Cardiac fibroblast (primary cell): Measurements from ENCODE around the gene CAMP.

ENCODE experiments used
- DNase-seq, 2 donors: peaks; one replicate each; pipeline versions ENCODE4 v3.0.0 to v3.0.0-alpha.2; 2010; ENCODE audit warnings: low read depth in 2 of 2
- H3K4me3 ChIP-seq, 2 donors: replicated peaks in 1 of 2; 1 replicate in 1 of 2; 2 replicates in 1 of 2; pipeline ENCODE4 v1.5.1; 2011; ENCODE audit warnings: low read depth in 2 of 2, low read length in 2 of 2, mild to moderate bottlenecking in 2 of 2, moderate library complexity in 1 of 2
- CTCF ChIP-seq: IDR thresholded peaks from one replicate; pipeline ENCODE4 v1.5.1; 2011; ENCODE audit warnings: low read depth, mild to moderate bottlenecking, low read length, inconsistent platforms

CAMP gene

GRCh38 chr3:48236531-48236930 lies 13.2 kb downstream of the CAMP start:
- no peak for DNase-seq
- no peak for TF ChIP-seq CTCF
- H3K4me3 ChIP-seq = no peak overlapping the region

GRCh38 chr3:48238531-48239085 lies 15.3 kb downstream of the CAMP start:
- DNase-seq = no peak
- no peak overlapping the region for H3K4me3 ChIP-seq
- no peak for TF ChIP-seq CTCF

GRCh38 chr3:48240000-48240963 lies 17.0 kb downstream of the CAMP start:
- peak overlapping the region; percentile 76 to 90 for H3K4me3 ChIP-seq

GRCh38 chr3:48241796-48242455 lies 18.6 kb downstream of the CAMP start:
- peak in 1 of 2 donors; percentile 25 for DNase-seq
- H3K4me3 ChIP-seq = peak overlapping the region; percentile 76 to 90
- no peak for TF ChIP-seq CTCF

More at GRCh38 chr3:48240000-48240963, 17.0 kb downstream of the CAMP start:
- DNase-seq = no peak
- TF ChIP-seq CTCF = no peak

GRCh38 chr3:48243886-48244285 lies 20.6 kb downstream of the CAMP start:
- DNase-seq = no peak
- no peak overlapping the region for H3K4me3 ChIP-seq
- TF ChIP-seq CTCF = no peak

- H3K4me3 ChIP-seq = no peak overlapping the region
- no peak for TF ChIP-seq CTCF
- no peak for DNase-seq
Observed at GRCh38 chr3:48244461-48244860, 21.2 kb downstream of the CAMP start.
